Thyroid gland (tissue), 4 donors: ENCODE data around the gene PARVB.

Experiments used
- CTCF ChIP-seq, 6 experiments: fragments of 200-600 bp in 3 of 6; fragments of 450-650 bp in 3 of 6; sonication (generic) in 3 of 6; IDR thresholded peaks; one replicate each; pipeline ENCODE4 v1.5.1; 2016 to 2019; ENCODE audit warnings: antibody characterized with exemption in 6 of 6, mild to moderate bottlenecking in 2 of 6, inconsistent platforms in 1 of 6, moderate library complexity in 1 of 6
- POLR2A ChIP-seq, 2 donors: fragments of 450-650 bp; IDR thresholded peaks; one replicate each; pipeline ENCODE4 v1.6.1; 2017; ENCODE audit warnings: antibody characterized with exemption in 2 of 2, mild to moderate bottlenecking in 2 of 2, moderate library complexity in 1 of 2

- TF ChIP-seq CTCF (IDR thresholded peaks at IDR 0.05) (no peak), POLR2A (IDR thresholded peaks at IDR 0.05) (no peak)
These were observed 26.8 kb downstream of the PARVB start for GRCh38 chr22:44050766-44051355.
